GM12891 (cell line): Measurements from ENCODE around the gene TIFAB.

Source experiments
- POLR2A ChIP-seq: IDR thresholded peaks from 2 replicates; pipeline ENCODE4 v1.6.1; 2011; ENCODE audit warnings: low read depth, low read length, control low read depth
- POLR2AphosphoS5 ChIP-seq: IDR thresholded peaks from 2 replicates; pipeline ENCODE4 v1.6.1; 2011; ENCODE audit warnings: low read depth, low read length, control low read depth
- SPI1 ChIP-seq: IDR thresholded peaks from 2 replicates; pipeline ENCODE4 v1.6.1; 2011; ENCODE audit warnings: low read depth, low read length, control low read depth
- TAF1 ChIP-seq: IDR thresholded peaks from 2 replicates; pipeline ENCODE4 v1.6.1; 2011; ENCODE audit warnings: low read depth, low read length, control low read depth

- no peak for TF ChIP-seq POLR2A
- TF ChIP-seq POLR2AphosphoS5: no peak
- no peak for TF ChIP-seq TAF1
- no peak for TF ChIP-seq SPI1
Measured at GRCh38 chr5:135436951-135437418, 15.2 kb downstream of the TIFAB start.
